Stimulated activated CD4-positive, alpha-beta T cell treated with anti-CD3 and anti-CD28 coated beads, Interleukin-4, amount 100 ng/mL, for 1 hour (primary cell): ENCODE results near the gene HOXB4.

Experiments
- DNase-seq: peaks from one replicate; pipeline ENCODE4 v3.0.0-alpha.2; 2020

Gene HOXB4

DNA sequence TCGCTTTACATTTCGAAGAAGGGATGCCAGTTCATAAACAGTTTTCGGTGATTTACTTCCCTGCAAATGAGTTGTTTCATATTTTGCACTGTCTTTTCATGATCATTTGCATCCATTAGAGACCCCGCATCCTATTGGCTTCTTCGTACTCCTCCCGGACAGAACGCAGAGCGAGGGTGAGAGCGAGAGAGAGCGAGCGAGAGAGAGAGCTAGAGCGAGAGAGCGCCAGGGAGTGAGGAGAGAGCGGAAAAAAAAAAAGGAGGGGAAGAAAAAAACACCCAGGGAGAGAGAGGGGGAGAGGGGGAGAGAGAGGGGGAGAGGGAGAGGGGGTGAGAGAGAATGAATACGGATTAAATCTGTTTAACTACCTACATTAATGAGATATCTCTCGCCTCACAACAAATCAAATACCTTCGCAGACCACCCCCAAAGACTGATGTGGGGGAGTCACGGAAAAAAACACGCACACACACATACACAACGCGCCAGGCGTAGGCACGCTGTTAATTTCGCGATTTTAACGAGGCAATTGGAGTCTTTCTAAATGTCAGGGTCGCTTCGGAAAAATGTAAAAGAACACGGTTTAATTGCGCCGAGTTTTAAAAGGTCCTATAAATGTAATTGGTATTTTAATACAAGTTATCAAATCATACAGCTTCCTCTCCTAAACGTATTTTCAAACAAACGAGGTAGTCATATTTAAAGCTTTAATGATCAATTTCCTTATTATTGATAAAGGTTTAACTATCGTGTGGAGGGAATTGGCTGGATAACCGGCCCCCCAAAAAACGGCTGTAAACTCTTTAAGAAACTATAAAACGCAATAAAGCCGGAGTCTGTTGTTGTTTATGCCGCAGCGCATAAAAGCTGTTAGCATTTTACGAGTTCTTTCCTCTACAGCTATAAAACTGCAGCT lies 37.2 kb upstream of the HOXB4 start, which contains the start of gene HOXB8:
Gene HOXB8, minus strand, starts transcription at position 246 of the 916 bp plus-strand sequence. CDS start 588 bp downstream, outside the sequence.
- no peak for DNase-seq

GRCh38 chr17:48613862-48614694 lies 35.9 kb upstream of the HOXB4 start:
- DNase-seq = no peak

GRCh38 chr17:48612854-48613691 lies 34.9 kb upstream of the HOXB4 start:
- DNase-seq = peak; percentile 54

GRCh38 chr17:48612456-48612853 lies 34.3 kb upstream of the HOXB4 start:
- no peak for DNase-seq

GRCh38 chr17:48611681-48612455 lies 33.7 kb upstream of the HOXB4 start:
- no peak for DNase-seq

DNA sequence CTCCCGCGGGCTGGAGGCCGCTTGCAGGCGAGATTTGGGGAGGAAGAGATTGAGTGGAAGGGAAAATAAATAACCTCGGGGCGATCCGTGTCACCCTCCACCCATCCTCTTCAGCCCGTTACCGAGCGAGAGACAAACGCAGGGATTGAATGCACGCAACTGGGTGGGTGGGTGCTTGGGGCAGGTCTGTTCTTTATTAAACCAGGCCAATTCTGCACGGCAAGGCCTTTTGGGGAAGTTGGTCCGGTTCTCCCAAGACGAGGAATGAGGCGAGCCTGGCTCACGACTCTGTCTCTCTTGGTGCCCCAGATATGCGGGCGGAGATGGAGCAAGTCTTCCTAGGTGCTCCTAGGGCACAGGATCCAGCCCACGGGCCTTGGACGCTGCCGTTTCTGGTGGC lies 33.1 kb upstream of the HOXB4 start:
- no peak for DNase-seq

DNA sequence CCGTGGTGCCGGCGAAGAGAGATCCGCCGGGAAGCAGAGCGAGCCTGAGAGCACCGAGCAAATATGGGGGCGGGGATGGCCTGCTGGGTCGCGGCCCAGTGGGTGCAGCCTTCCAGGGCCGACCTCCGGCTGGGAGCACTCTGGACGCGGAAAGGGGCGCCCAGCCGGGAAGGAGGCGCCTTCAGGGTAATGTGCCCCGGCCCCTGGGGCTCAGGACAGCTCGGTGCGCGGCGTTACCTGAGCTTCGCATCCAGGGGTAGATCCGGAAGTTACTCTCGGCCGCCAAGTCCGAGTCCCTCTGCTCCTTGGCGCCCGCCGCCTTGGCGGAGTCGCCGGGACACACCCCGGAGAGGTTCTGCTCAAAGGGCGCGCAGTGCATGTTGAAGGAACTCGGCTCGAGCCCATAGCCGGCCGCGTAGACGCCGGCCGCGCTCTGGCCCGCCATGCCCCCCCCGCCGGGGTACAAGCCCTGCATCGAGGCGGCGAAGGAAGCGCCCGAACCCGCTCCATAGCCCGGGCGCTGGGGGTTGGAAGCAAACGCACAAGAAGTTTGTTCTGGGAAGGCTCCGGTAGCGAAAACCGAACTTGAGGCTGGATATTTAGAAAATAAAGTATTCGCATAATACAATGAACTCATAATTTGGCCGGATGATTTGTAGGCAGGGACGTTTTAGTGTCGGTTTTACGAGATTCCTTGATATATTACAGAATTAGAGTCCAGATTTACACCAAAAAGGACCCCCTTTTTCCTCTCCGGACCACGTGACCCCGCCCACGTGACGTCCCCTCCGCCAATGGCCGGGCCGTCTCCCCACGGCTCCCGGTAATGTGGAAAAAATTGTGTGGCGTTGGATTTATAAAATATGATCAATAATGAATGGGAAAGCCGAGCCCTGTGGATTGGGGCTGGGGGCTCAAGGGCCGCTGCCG lies 32.4 kb upstream of the HOXB4 start, which contains the start of gene HOXB7:
Gene HOXB7, minus strand, starts transcription at position 736 of the 930 bp plus-strand sequence. Its CDS starts 99 bp downstream, at position 637.
- DNase-seq = peak; percentile 69

- DNase-seq = no peak
Measured at GRCh38 chr17:48609759-48610281, 31.7 kb upstream of the HOXB4 start.

DNA sequence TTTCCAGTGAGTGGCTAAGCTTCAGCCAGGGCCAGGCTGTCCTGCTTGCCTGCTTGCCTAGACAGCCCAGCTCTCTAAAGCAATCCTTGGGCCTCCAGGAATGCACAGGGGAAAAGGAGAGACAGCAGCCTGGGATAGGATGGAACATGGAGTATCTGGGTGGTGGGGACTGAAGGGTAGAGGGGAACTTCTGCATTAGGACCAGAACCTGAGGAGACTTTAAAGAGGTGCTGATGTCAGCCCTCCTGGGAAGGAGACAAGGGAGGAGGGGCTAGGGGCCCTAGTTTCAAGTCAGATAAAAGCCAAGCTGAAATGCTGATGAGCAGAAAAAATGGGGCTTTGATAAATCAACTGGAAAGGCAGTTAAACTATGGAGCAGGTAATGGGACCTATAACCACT lies 30.9 kb upstream of the HOXB4 start:
- no peak for DNase-seq

- no peak for DNase-seq
Measured at GRCh38 chr17:48608494-48608834, 30.3 kb upstream of the HOXB4 start.

GRCh38 chr17:48606892-48607614 lies 28.9 kb upstream of the HOXB4 start:
- DNase-seq = no peak

DNA sequence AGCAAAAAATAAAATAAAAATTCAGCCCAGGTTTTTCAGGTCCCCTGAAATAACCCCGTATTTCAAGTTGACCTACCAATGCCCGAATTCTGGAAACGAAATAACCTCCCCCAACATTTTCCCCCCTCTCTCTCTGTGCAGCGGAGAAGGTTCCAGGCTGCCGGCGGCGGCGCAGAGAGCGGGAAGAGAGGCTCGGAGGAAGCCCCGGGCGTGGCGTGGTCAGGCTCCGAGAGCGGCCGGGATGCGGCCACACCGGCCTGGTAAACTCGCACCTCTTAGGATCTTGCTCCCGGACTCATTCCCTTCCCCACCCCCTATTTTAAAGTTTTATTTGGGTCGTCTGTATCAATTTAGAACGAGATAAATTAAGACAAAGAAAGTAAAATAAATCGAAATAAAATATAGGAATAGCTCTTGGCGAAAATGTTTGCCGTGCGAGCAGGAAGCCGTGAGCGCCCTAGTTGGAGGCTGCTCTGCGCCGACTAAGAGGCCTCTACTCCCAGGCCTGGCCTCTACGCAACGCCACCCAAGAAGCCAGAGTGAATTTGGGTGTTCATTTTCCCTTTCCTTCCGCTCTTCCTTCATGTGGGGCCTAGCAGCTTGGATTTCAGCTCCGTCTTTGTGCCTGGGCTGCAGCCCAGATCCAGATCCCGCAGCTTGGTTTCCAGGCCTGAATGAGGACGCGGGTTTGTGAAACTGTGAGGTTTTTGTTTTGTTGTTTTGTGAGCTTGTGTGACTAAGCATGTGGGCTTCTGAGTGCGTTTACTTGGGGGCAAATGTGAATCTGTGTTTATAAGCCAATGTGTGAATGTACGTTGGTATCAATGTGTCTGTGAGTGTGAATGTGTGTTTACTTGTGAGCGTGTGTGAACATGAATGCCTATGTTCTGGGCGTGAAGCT lies 28.1 kb upstream of the HOXB4 start:
- DNase-seq = no peak

- DNase-seq = no peak
Measured at GRCh38 chr17:48605409-48605919, 27.3 kb upstream of the HOXB4 start.

DNA sequence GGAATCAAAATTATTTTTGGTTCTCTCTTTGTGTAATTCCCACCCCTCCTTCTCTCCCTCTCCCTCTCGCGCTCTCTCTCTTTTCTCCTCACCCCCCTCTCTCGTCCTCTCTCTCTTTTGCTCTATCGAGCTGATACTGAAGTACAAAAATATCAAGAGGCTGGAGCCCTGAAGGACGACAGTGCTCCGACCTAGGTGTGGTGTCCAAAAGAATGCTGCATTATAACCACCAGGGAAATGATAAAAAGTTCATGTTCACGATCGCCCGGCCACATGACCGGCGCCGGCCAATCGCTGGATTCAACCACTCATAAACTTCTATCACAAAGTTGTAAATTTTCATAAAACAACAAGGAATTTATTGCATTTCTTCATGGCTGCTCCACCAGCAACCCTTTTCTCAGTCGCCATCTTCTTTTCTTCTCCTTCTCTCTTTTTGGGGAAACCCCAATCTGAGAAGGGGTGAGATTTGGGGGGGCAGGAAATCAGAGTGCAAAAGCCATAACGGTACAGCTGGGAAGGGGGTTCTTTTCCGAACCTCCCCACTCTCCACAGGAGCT lies 26.7 kb upstream of the HOXB4 start, which contains the start of gene HOXB6:
Gene HOXB6, minus strand, starts transcription at position 217 of the 560 bp plus-strand sequence. CDS start 6,836 bp downstream, outside the sequence.
- no peak for DNase-seq

GRCh38 chr17:48603959-48604769 lies 26.0 kb upstream of the HOXB4 start:
- no peak for DNase-seq

- no peak for DNase-seq
Measured at GRCh38 chr17:48601539-48602425, 23.6 kb upstream of the HOXB4 start.
